Cerebellar nuclear complex (tissue), 1 donor: ENCODE results near the gene POLRMT.
"Not testable (repeated sequence)": the region's sequence is repeated elsewhere in the genome, so short reads cannot be mapped to it uniquely, and the experiment has no call there.

Source experiments
- DNase-seq, 2 experiments: peaks; one replicate each; lab custom pipeline; 2025; lab: John Stamatoyannopoulos, UW

Gene POLRMT

DNA sequence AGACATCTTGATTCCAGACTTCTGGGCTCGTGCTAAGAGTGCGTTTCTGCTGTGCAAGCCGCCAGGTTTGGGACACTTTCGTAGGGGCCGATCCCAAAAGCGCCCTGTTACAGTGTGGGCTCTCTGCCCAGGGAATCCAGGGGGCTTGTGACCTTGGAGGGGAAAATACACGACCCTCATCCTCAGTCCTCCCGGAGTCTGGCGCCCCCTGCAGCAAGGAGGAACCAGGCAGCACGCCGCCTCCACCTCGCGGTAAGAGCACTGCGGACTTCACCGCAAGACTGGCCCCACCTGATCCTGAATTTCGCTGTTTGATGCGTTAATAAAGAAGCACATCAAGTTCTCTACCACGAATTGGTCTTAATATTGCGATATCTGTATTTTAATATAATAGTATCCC, 5.2 kb downstream of the POLRMT start:
- DNase-seq = no peak

DNA sequence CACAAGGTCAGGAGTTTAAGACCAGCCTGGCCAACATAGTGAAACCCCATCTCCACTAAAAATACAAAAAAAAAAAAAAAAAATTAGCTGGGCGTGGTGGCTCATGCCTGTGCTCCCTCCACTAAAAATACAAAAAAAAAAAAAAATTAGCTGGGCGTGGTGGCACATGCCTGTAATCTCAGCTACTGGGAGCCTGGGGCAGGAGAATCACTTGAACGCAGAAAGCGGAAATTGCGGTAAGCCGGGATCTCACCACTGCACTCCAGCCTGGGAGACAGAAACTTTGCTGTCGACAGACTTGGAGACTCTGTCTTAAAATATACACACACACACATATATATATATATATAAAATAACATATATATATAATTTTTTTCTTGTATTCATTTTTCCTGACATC, 6.8 kb downstream of the POLRMT start:
- DNase-seq = not testable (repeated sequence)

DNA sequence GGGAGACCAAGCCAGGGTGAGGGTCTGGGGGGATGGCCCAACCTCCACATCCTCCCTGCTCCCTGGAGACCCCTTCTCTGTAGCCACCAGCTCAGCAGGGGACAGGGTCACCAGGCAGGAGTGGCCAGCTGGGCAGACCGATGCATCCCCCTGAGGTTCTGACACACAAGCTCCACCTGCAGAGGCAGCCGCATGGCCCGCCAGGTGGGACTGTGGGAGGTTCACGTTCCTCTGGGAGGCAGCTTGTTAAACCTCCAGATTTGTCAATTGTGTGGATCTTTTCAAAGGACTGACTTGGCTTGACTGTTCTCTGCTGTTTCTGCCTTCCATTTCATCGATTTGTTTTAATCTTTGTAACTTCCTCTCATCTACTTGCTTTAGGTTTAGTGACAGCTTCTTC, 8.1 kb downstream of the POLRMT start:
- DNase-seq = no peak

DNA sequence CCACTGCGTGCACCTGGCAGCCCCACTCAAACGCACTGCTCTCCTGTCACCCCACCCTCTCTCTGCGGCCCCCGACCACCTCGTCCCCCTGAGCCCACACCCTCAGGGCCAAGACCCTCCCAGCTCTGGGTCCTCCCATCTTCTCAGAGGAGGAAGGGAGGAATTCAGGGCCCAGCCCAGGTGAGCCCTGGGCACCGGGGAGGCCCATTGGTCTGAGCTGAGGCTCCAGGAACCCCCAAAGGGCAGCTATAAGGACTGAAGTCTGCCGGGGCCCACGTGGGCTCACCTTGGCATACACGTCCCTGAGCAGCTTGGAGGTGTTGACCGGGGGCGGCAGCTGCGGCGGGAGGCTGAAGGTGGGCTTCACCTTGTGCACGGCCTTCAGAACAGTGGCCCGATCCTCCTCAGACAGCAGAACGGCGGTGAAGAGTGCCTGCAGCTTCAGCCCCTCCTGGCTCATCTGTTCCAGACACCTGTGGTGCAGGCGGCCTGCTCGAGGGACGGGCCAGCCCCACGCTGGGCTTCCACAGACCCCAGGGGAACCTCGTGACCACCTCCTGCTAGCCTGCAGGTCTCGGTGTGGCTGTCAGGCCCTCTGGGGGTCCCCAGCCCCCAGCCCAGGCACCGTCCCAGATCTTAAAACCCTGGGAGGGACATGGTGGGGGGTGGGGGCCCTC, 8.8 kb downstream of the POLRMT start:
- DNase-seq = no peak

DNA sequence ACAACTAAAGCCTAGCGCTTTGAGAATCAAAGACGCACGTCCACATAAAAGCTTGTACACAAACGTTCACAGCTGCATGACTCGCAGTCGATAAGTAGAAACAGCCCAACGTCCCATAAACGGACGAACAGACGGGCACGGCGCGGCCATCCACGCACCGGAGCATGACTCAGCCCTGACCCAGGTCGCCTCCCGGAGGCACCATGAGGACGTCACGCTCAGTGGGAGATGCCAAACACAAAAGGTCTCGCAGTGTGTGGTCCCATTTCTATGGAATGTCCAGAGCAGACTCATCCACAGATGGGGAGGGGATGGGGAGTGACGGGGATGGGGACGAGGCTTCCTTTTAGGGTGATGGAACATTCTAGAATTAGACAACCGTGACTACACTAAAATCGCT, 9.4 kb downstream of the POLRMT start:
- DNase-seq = no peak

DNA sequence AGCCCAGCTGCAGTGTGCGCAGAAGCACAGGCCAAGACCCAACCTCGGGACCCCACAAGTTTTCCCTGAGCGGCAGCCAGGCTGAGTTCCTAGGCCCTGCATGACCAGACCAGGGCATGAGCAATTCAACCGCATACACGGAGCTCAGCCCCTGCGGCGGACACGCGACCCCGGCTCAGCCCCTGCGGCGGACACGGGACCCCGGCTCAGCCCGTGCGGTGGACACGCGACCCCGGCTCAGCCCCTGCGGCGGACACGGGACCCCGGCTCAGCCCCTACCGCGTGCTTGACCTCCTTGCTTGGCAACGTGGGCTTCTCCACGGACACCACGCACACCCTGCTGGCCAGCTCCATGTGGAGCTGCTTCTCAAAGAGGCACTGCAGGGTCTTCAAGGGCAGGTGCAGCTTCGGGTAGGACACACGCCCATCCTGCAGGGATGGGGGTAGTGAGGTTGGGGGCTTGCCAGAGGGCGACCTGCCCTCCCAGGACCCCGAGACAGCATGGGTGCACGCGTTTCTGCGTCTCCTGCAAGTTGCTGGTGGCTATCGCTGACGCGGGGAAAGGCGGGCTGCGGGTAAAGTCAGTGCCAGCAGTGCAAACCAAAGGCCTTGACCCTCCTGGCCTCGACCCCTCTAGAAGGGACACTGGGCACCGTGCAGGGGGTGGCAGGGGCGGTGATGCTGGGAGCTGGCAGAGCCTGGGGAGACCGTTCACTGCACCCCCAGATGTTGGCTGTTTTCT, 10.0 kb downstream of the POLRMT start:
- no peak for DNase-seq

DNA sequence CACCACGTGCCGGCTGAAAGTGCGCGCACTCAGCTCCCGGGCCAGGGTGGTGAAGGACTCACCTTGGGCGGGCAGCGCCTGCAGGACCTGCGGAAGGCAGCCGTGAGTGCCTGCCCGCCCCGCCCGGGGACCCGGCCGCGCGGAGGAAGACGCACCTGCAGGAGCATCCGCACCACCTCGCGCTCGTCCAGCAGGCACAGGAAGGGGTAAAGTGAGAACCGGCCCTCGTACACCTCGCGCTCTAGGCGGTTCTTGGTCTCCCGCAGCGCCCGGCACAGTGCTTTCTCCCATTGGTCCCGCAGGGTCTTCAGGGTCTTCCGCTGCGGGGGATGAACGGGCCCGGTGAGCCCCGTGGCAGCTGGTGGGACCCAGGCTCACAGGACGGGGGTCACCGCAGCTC, 10.7 kb downstream of the POLRMT start:
- DNase-seq = no peak

DNA sequence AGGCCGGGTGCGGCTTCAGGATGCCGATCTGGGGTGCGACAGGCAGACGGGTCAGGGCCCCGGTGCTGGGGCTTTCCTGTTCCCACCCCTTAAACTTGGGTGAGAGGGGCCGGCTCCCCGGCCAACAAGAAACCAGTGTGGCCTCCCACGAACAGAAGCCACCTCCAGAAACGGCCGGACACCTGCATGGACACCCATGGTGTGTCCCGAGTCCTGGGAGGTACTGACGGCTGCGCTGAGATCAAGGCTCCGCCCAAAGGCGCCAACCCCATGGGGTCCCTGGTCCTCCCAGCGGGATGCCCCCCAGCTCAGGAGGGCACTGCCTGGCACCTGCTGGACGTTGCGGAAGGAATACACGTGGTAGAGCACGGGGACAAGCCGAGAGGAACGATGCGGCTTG, 11.5 kb downstream of the POLRMT start:
- DNase-seq = no peak

DNA sequence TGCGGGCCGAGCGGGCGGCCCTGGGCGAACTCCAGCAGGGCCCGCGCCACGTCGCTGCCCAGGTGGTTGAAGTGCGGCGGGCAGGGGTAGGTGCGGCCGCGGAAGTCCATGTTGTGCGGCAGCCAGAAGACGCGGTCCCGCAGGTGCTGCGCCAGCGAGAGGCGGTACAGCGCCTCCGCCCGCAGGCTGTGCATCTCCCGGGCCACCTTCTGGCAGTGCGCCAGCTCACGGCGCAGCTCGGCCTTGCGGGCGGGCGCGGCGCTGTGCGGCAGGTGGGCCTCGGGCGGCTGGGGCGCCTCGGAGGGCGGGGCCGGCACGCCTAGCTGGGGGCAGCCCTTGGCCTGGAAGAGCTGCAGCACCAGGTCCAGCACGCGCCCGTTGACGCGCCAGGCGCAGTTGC, 12.1 kb downstream of the POLRMT start:
- DNase-seq = not testable (repeated sequence)

DNA sequence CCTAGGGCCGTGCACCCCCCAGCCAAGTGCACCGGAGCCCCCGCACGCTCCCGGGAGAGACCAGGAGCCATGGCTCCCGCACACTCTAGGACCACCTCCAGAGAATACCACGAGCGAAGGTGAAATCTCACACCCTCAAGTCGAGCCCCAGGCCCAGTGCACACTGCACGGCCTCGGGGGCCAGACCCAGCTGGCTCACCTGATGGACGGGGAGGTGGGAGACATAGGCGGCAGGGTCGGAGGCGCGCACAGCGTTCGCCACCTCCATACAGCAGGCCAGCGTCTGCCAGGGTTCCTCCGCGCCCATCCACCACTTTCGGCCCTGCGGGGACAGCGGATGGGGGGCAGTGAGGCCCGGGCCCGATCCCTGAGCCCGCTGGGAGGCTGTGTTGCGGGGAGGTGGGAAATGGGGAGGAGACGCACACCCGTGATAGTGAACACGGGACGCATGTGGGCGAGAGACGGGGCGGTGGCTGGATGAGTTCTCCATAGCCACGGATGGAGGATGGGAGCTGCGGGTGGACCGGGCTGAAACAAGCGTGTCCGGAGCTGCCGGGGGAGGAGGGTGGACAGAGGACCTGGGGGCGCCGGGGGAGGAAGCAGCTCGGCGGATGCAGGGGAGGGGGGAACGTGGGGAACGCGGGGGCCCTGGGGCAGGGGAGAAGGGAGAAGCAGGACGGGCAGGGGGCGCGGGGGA, 13.0 kb downstream of the POLRMT start:
- DNase-seq = no peak

DNA sequence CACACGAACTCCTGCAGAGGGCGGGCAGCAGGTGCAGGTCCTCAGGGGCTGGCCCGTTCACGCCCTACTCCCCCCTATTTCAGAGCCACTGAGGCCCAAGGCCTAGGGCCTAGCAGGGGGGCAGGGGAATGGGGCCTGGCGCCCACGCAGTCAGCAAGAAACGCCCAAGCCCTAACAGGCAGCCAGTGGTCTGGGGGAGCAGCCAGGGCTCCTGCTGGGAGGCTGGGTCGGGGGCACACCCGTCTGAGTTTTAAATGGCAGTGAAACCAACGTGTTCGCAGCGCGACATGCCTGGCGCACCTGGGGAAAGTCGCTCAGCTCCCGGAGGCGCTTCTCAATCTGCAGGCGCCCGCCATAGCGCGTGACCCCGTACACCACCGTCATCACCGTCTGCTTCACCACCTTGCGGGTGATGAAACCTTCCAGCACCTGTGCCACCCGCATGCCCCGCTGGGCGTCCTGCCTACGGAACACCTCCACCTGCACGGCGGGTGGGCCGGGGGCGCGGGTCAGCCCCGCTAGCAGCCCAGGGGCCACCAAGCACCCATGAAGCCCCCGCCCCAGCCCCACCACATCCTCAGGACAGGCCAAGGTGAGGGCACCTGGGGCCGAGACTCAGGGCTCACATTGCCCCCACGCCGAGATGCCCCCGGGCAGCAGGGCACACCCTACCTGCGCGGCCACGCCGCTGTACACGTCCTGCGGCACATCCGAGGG, 13.9 kb downstream of the POLRMT start:
- no peak for DNase-seq

DNA sequence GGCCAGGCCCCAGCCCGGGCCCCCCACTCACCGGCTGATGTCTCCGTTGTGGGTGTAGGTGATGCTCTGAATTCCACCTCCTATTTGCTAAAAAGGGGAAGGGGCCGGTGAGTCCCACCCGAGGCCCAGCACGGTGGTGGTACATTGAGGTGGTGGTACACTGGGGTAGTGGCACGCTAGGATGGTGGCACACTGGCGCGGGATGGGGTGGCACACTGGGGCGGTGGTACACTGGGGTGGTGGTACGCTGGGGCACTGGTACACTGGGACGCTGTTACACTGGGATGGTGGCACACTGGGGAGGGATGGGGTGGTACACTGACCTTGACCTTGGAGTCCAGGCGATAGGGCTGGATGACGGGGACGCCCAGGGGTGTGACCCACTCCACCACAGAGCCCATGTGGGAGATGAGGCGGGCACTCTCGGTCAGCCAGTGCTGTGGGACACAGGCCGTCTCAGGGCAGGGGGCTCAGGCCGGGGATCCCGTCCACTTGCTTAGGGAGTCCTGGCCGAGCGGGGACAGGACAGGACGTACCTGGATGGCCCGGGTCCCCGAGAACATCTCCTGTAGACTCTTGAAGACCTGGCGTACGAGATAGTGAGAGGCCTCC, 14.6 kb downstream of the POLRMT start:
- no peak for DNase-seq

DNA sequence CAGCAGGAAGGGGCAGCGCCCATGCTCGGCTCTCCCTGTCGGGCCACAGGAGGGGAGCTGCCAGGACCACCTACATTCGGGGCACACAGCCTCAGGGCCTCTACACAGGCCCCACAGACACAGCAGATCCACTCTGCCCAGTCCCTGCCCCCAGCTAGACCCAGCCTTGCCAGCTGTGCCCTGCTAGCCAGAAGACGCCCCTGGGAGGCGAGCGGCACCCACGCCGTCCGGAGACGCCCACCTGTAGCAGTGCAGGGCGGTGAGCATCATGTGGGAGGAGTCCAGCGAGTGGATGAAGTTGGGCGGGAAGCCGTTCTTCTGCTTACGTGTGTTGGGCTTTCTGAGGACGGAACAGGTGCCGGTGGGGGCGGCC, 15.1 kb downstream of the POLRMT start:
- no peak for DNase-seq

DNA sequence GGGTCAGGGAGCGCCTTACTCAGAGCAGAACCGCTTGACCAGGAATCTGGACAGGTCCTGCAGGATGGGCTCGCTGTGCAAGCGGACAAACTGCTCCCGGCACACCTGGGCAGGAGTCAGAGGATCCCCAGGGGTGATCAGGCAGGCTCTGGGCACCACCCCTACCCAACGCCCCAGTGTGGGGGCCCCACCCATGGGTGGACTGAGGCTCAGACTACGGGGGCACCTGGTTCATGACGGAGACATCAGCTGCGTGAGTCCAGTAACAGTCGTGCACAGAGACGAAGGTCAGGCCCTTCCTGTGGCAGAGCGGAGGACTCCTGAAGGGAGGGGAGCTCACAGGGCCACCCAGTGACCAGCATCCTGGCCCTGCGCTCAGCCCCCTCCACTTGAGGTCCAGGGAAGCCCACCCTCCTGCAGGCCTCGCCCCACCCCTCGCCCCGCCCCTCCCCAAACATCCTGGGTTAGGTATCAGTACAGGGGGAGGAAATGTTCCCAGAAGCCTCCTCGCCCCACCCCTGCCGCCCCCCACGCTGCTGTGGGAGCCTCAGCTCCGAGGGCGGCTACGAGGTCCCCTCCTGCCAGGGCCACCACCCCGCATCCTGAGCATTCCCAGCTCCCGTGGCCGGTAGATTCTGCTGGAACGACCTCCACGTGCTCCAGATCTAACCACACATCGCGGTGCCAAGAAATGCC, 15.6 kb downstream of the POLRMT start:
- no peak for DNase-seq

DNA sequence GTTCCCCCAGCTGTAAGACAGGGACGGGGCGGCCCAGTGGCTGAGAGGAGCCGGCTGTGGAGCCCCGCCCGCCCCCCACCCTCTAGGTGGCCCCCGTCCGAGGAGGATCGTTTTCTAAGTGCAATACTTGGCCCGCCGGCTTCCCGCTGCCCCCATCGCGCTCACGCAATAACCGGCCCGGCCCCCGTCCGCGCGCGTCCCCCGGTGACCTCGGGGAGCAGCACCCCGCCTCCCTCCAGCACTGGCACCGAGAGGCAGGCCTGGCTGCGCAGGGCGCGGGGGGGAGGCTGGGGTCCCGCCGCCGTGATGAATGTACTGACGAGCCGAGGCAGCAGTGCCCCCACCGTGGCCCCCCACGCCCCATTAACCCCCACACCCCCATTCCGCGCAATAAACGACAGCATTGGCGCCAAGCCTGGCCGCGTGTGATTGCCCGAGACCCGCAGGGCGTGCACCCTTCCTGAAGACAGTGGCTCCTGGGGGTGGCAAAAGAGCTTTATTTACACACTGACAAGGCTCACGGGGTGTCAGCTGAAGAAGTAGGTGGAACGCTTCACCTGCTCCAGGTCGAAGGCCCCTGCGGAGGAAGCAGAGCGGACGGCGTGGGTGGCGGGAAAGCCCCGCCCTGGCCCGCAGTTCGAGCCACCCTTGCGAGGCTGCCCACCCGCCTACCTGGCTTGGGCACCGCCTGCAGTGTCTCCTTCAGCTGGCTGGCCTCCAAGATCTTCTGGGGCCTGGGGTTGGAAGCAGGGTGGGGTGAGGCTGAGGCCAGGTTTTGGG, 16.4 kb downstream of the POLRMT start:
- DNase-seq = no peak

DNA sequence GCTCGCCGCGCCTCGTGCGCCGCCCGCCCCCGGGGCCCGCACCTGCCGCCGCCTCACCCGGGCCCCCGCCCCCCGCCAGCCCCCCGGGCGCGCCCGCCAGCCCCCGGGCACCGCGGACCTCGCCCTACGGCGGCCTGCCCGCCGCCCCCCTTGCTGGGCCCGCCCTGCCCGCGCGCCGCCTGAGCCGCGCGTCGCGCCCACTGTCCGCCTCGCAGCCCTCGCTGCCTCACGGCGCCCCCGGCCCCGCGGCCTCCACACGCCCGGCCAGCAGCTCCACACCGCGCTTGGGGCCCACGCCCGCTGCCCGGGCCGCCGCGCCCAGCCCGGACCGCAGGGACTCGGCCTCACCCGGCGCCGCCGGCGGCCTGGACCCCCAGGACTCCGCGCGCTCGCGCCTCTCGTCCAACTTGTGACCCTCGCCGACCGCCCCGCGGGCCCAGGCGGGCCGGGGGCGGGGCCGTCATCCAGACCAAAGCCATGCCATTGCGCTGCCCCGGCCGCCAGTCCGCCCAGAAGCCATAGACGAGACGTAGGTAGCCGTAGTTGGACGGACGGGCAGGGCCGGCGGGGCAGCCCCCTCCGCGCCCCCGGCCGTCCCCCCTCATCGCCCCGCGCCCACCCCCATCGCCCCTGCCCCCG, 17.2 kb downstream of the POLRMT start:
- no peak for DNase-seq

DNA sequence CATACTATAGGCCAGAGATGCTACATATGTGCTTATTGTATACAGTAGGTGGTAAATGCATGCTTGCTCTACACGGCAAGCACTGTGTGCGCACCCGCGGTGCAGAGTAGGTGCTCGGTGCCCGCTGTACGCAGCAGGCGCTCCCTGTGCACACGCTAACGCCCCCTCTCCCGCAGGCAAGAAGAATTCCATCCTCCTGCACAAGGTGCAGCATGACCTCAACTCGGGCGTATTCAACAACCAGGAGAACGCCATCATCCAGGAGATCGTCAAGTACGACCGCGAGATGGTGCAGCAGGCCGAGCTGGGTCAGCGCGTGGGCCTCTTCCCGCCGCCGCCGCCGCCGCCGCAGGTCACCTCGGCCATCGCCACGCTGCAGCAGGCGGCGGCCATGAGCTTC, 17.7 kb downstream of the POLRMT start:
- DNase-seq = no peak

DNA sequence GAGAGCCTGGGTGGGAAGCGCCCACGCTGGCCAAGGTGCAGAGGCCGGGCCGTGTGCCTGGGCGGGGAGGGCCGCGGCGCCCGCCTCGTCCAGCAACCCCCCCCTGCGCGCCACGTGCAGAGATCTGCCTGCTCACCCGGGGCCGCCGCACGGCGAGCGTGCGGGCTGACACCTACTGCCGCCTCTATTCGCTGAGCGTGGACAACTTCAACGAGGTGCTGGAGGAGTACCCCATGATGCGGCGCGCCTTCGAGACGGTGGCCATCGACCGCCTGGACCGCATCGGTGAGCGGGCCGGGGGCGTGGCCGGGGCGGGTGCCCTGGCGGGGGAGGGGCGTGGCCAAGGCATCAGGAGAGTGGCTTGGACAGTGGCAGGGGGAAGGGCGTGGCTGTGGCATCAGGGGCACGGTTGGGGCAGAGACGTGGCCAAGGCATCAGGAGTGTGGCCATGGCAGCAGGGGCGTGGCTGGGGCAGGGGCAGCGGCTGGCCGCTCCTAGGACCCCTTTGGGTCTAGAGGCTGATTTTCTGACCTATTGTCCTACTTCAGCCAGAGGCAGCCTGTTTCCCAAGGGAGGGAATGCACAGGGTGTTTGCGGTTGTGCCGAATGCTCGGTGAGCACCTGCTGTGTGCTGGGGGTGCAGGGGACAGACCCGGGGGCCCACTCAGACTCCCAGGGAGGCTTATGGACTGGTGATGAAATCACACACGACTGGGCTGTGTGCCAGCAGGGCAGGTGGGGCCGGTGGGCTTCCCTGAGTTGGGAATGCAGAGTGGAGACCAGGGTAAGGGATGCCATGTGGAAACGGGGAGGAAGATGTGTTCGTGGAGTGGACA, 19.4 kb downstream of the POLRMT start:
- DNase-seq = no peak

DNA sequence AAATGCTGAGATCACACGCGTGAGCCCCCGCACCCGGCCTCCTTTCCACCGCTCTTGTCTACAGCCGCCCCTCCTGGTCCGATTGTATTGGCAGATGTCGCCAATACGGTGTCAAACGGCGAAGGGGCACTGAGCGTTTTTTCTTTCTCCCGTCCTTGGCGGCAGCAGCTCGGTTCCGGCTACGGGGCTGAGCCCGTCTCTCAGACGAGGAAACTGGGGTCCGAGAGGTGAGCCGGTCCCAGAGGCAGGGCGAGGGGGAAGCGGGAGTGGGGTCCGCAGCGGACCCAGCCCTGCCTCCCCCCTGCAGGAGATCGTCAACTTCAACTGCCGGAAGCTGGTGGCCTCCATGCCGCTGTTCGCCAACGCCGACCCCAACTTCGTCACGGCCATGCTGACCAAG, 20.4 kb downstream of the POLRMT start:
- no peak for DNase-seq
